HG03095 (cell line): Measurements from ENCODE around the gene SSMEM1.
"Not testable (repeated sequence)": the region's sequence is repeated elsewhere in the genome, so short reads cannot be mapped to it uniquely, and the experiment has no call there.

Experiments used
- ATAC-seq: cut with Tn5 transposase; IDR thresholded peaks from one replicate; pipeline ENCODE4 v1.9.1; 2021; ENCODE audit warnings: moderate library complexity; ENCODE audit not compliant: unreplicated experiment

The SSMEM1 gene

GRCh38 chr7:130210181-130210935 is 2.7 kb downstream of the SSMEM1 start:
- ATAC-seq: no peak

DNA sequence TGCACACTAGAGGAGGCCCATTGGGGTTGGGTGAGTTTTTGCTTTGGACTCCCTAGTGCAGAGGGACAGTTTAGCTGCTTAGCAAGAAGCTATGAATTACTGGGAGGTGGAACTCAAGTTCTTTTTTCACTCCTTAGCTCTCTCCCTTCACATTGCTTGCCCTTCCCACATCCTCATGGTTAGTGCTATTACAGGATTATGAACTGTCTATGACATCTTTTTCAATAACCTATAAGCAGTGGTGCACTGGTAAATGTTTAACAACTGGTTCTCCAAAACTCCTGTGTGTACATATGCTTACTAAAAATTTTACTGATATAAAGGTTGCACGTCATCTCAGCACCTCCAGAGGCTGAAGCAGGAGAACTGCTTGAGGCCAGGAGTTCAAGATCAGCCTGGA is 6.2 kb downstream of the SSMEM1 start:
- no peak for ATAC-seq

- no peak for ATAC-seq
Measured at GRCh38 chr7:130216025-130216424, 8.4 kb downstream of the SSMEM1 start.

DNA sequence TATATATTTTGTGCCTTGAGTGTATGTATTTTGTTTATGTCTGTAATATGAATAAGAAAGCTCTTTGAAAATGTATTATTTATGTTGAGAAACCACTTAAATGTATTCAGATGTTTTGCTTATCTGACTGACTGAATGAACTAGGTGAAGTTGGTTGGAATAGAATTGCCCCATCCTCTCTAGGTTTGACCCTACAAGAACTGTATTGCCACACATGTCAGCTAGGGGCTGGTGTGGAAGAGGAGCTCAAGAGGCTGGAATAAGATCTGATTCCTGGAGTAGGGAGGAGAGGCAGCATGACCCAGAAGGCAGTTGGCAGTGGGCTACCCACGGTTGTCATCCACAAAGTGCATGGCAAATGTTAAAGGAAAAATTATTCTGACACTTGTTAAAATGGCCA is 9.1 kb downstream of the SSMEM1 start:
- no peak for ATAC-seq

- no peak for ATAC-seq
Measured at GRCh38 chr7:130218806-130219620, 11.4 kb downstream of the SSMEM1 start.

- no peak for ATAC-seq
Measured at GRCh38 chr7:130219871-130220270, 12.2 kb downstream of the SSMEM1 start.

- no peak for ATAC-seq
Measured at GRCh38 chr7:130221746-130222145, 14.1 kb downstream of the SSMEM1 start.

- ATAC-seq: no peak
Measured at GRCh38 chr7:130223646-130224045, 16.0 kb downstream of the SSMEM1 start.

DNA sequence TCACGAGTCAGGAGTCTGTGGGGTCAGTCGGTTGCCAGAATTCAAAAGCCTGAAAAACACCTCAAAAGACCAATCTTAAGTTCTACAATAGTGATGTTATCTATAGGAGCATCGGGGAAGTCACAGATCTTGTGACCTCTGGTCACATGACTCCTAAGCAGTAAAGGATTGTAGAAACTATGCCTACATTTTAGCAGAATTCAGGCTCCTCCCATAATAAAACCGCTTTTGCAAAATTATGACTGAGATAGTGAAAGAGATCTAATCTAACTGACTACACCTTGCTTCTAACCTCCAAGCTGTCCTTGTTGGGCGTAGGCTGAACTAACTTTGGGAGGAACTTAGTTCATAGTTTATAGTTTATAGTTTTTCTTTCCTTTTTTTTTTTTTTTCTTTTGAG is 16.6 kb downstream of the SSMEM1 start:
- ATAC-seq: no peak

GRCh38 chr7:130224923-130225322 is 17.3 kb downstream of the SSMEM1 start:
- ATAC-seq: not testable (repeated sequence)

GRCh38 chr7:130226333-130226732 is 18.7 kb downstream of the SSMEM1 start:
- ATAC-seq: no peak

GRCh38 chr7:130227883-130228575 is 20.4 kb downstream of the SSMEM1 start:
- no peak for ATAC-seq

DNA sequence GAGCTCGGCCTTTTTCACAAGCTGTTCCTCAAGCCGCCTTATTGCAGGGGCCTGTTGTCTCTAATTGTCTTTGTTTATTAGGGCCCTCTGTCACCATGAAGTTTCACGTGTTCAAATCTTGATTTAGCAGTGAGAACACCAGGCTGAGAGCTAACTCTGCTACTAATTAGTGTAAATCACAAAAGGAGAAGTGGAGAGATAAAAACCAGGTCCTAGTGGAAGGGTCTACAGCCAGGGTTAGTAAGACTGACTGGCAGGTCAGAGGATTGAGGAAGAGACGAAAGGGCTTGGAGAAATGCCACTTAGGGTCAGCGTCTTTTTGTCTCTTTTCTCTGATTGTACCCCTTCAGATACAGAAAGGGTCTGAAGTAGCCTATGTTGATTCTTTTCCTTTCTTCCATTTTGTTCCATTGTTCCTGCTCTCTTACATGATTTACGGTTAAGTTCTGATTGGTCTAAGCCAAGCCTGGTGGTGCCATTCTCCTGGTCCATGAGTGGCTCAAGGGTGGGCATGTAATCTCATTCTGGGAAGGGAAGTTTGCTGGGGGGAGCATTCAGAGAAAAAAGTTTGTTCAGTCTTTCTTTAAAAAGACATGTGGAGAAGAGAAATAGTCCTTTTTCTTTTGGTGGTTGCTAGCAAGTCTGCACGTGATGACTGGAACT is 21.3 kb downstream of the SSMEM1 start:
- ATAC-seq: no peak

GRCh38 chr7:130229981-130230380 is 22.3 kb downstream of the SSMEM1 start:
- not testable (repeated sequence) for ATAC-seq

DNA sequence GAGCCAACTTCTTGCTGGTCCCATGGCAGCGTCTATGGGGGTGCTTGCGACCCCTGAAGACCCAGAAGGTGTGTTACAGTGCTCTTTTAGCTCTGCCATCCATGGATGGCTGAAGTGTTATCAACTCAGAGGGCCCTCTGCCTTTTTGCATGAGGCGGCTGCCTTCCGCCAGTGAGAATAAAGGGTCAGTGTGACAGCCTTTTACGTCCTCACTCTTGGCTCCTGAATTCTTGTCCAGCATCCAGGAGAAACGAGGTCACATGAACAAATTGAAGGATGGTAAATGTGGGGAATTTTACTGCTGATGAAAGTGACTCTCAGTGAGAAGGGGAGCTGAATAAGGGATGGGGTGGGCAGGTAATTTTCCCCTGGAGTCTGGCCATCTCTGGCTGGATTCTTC is 24.1 kb downstream of the SSMEM1 start:
- ATAC-seq: no peak

DNA sequence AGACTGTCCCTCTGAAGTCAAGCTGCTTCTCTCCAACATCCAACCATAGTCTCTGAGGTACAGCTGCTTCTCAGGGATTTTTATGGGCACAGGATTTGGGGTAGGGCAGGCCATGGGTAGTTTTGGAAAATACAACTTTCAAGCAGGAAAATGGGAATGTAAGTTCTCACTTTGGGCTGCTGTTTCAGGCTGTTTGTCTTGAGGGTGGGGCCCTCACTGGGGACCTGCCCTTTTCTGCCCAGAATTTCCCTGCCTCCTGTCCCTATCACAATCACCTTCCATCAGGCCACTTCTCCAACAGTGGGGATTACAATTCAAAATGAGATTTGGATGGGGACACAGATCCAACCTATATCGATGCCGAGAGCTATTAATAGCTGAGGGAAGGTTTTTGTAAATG is 24.5 kb downstream of the SSMEM1 start:
- no peak for ATAC-seq

DNA sequence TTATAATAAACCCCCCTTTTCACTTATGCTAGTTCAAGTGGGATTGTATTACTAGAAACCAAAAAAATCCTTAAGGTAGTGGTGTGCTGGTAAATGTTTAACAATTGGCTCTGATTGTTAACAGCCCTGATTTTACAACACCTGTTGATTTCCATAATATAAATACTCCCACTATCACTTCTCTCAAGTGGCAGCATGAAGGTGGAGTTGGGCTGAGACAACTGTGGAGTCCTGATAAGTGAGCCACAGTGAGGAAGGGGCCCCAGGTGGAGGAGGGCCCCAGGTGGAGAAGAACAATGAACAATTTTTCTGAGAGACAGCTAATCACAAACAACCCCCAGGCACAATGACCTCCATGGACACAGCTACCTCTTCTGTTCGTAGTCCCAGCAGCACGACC is 26.4 kb downstream of the SSMEM1 start:
- ATAC-seq: no peak

GRCh38 chr7:130236361-130236760 is 28.7 kb downstream of the SSMEM1 start:
- ATAC-seq: not testable (repeated sequence)

- no peak for ATAC-seq
Measured at GRCh38 chr7:130240240-130240639, 32.6 kb downstream of the SSMEM1 start.

DNA sequence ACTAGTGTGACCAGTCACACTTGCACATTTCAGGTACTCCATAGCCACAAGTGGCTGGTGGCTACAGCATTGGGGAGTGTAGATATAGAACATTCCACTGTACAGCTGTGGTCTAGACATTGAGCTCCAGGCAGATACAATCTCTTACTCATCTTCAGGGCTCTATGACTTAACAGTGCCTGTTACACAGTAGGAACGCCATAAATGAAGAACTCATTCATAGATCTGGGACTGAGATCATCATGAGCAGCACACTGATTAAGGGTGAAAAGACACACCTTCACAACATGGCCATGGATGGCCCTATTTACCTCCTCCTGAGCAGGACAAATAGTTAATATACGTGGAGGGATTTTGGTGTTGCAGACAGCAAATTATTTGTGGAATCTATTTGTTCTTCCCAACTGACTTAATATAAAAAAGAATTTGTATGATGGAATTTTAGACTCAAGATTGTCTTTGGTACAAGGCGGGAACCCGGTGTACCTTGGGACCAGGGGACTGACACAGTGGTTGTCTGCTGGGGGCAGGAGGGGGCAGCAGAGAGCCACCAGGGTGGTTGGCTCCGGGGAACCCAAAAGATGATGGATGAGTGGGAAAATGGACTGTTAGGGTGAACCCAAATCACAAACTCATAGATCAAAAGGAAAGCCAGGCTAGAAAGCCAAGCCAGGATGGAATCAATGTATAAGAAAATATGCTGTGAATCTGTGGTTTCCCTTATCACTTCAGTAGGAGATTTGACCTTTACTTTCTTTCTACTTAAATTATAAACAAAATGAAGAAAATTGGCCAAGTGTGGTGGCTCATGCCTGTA is 34.7 kb downstream of the SSMEM1 start:
- peak; percentile 72 for ATAC-seq
